HCT116 (cell line): Measurements from ENCODE around the gene CLCN4.

Experiments
- EGR1 ChIP-seq: IDR thresholded peaks from 2 replicates; pipeline ENCODE4 v1.6.1; 2012; ENCODE audit warnings: low read depth
- EZH2 ChIP-seq: fragments of 200-600 bp; sonication (generic); IDR thresholded peaks from 2 replicates; pipeline ENCODE4 v1.6.1; 2017; ENCODE audit warnings: antibody characterized with exemption, mixed run types
- EZH2phosphoT487 ChIP-seq: fragments of 200-600 bp; IDR thresholded peaks from 2 replicates; pipeline ENCODE4 v1.6.1; 2018; ENCODE audit warnings: antibody characterized with exemption, borderline replicate concordance
- POLR2A ChIP-seq: IDR thresholded peaks from 2 replicates; pipeline ENCODE4 v1.7.0; 2011; ENCODE audit warnings: borderline replicate concordance; ENCODE audit not compliant: insufficient read depth, insufficient read length; ENCODE audit errors: extremely low read depth
- POLR2AphosphoS5 ChIP-seq: IDR thresholded peaks from 2 replicates; pipeline ENCODE4 v1.6.1; 2011; ENCODE audit warnings: mild to moderate bottlenecking, low read depth, low read length, moderate library complexity
- SP1 ChIP-seq: IDR thresholded peaks from 2 replicates; pipeline ENCODE4 v1.6.1; 2012; ENCODE audit warnings: low read depth
- ZFX ChIP-seq: fragments of 450-650 bp; IDR thresholded peaks from 2 replicates; pipeline ENCODE4 v1.6.1; 2017
- ZNF274 ChIP-seq: fragments of 200-500 bp; sonication (Bioruptor generic); IDR thresholded peaks from 2 replicates; pipeline ENCODE4 v1.6.1; 2014; ENCODE audit warnings: mild to moderate bottlenecking, low read depth, low read length, inconsistent platforms
- TF ChIP-seq, protein P1 (sequence below), 3 experiments: fragments of 200-600 bp in 1 of 3; sonication (generic) in 1 of 3; IDR thresholded peaks in 2 of 3; conservative IDR thresholded peaks in 1 of 3; 2 replicates each; pipeline ENCODE4 v1.5.1; 2012 to 2017; ENCODE audit warnings: low read depth in 2 of 3, low read length in 2 of 3, antibody characterized with exemption in 1 of 3, borderline replicate concordance in 1 of 3, control low read depth in 1 of 3, mild to moderate bottlenecking in 1 of 3, mixed read lengths in 1 of 3, mixed run types in 1 of 3, moderate library complexity in 1 of 3; ENCODE audit not compliant: insufficient read depth in 1 of 3
- TF ChIP-seq, protein P2 (sequence below): IDR thresholded peaks from 2 replicates; pipeline ENCODE4 v1.6.1; 2011; ENCODE audit warnings: mild to moderate bottlenecking, low read length, moderate library complexity; ENCODE audit not compliant: insufficient replicate concordance; ENCODE audit errors: extremely low read depth
- TF ChIP-seq, protein P3 (sequence below): IDR thresholded peaks from 2 replicates; pipeline ENCODE4 v1.6.1; 2012; ENCODE audit warnings: low read depth
- TF ChIP-seq, protein P4 (sequence below): IDR thresholded peaks from 2 replicates; pipeline ENCODE4 v1.6.1; 2012

DNA sequence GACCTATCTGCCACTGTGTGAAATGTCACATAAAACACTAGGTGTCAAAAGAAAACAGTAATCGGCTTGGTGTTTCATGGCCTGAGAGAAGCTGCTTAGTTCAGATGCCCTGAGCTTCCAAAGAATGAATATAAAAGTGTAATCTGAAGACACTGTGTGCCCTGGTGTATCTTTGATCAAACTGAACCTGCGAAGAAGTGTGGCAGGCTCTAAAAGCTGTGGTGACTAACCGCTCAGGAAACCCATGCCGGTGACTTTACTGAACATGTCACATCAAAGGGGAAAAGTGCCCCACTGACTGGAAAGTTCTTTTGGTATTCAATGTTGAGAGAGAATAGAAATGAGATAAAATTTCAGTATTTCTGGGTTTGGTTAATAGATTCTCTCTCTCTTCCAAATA lies 89.1 kb downstream of the CLCN4 start:
- TF ChIP-seq POLR2A (no peak), ZNF274 (no peak), EGR1 (no peak), EZH2 (no peak), POLR2AphosphoS5 (no peak), ZFX (no peak), SP1 (no peak), EZH2phosphoT487 (no peak)
- TF ChIP-seq, protein P1, sequence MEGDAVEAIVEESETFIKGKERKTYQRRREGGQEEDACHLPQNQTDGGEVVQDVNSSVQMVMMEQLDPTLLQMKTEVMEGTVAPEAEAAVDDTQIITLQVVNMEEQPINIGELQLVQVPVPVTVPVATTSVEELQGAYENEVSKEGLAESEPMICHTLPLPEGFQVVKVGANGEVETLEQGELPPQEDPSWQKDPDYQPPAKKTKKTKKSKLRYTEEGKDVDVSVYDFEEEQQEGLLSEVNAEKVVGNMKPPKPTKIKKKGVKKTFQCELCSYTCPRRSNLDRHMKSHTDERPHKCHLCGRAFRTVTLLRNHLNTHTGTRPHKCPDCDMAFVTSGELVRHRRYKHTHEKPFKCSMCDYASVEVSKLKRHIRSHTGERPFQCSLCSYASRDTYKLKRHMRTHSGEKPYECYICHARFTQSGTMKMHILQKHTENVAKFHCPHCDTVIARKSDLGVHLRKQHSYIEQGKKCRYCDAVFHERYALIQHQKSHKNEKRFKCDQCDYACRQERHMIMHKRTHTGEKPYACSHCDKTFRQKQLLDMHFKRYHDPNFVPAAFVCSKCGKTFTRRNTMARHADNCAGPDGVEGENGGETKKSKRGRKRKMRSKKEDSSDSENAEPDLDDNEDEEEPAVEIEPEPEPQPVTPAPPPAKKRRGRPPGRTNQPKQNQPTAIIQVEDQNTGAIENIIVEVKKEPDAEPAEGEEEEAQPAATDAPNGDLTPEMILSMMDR (IDR thresholded peaks at IDR 0.05 in 2 of 3, conservative IDR thresholded peaks at IDR 0.05 in 1 of 3; ENCODE audit: borderline replicate concordance in 1 of 3, insufficient read depth in 1 of 3, low read depth in 2 of 3, low read length in 2 of 3), result no peak
- TF ChIP-seq, protein P2, sequence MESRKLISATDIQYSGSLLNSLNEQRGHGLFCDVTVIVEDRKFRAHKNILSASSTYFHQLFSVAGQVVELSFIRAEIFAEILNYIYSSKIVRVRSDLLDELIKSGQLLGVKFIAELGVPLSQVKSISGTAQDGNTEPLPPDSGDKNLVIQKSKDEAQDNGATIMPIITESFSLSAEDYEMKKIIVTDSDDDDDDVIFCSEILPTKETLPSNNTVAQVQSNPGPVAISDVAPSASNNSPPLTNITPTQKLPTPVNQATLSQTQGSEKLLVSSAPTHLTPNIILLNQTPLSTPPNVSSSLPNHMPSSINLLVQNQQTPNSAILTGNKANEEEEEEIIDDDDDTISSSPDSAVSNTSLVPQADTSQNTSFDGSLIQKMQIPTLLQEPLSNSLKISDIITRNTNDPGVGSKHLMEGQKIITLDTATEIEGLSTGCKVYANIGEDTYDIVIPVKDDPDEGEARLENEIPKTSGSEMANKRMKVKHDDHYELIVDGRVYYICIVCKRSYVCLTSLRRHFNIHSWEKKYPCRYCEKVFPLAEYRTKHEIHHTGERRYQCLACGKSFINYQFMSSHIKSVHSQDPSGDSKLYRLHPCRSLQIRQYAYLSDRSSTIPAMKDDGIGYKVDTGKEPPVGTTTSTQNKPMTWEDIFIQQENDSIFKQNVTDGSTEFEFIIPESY, result no peak
- TF ChIP-seq, protein P3, sequence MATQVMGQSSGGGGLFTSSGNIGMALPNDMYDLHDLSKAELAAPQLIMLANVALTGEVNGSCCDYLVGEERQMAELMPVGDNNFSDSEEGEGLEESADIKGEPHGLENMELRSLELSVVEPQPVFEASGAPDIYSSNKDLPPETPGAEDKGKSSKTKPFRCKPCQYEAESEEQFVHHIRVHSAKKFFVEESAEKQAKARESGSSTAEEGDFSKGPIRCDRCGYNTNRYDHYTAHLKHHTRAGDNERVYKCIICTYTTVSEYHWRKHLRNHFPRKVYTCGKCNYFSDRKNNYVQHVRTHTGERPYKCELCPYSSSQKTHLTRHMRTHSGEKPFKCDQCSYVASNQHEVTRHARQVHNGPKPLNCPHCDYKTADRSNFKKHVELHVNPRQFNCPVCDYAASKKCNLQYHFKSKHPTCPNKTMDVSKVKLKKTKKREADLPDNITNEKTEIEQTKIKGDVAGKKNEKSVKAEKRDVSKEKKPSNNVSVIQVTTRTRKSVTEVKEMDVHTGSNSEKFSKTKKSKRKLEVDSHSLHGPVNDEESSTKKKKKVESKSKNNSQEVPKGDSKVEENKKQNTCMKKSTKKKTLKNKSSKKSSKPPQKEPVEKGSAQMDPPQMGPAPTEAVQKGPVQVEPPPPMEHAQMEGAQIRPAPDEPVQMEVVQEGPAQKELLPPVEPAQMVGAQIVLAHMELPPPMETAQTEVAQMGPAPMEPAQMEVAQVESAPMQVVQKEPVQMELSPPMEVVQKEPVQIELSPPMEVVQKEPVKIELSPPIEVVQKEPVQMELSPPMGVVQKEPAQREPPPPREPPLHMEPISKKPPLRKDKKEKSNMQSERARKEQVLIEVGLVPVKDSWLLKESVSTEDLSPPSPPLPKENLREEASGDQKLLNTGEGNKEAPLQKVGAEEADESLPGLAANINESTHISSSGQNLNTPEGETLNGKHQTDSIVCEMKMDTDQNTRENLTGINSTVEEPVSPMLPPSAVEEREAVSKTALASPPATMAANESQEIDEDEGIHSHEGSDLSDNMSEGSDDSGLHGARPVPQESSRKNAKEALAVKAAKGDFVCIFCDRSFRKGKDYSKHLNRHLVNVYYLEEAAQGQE, result no peak
- TF ChIP-seq, protein P4, sequence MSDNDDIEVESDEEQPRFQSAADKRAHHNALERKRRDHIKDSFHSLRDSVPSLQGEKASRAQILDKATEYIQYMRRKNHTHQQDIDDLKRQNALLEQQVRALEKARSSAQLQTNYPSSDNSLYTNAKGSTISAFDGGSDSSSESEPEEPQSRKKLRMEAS, result no peak
